ENCODE measurements around the gene ARMC7. TPM values are rescaled to one million over a fixed set of nuclear protein-coding genes. Genes with fewer than 3 reads are reported as not detected.
"Not testable (repeated sequence)": the region's sequence is repeated elsewhere in the genome, so short reads cannot be mapped to it uniquely, and the experiment has no call there.

Gene ARMC7
- total RNA-seq, 1 donor from 2014 or later, result 1.9 TPM

GRCh38 chr17:75067856-75068255, 41.9 kb upstream of the ARMC7 start:
- no peak for TF ChIP-seq EZH2 (IDR thresholded peaks at IDR 0.05)
- no peak overlapping the region for H2AFZ ChIP-seq (replicated peaks)
- Mint-ChIP-seq H3K27me3 (ENCODE audit: insufficient read depth, low read depth) (peaks cover 7% of the 10 kb centered on the region), H3K4me3 (no peak overlapping the region), H3K27ac (no peak overlapping the region), H3K4me1 (no peaks in the 10 kb centered on the region), H3K36me3 (peaks cover 13% of the 10 kb centered on the region), H3K9me3 (no peaks in the 10 kb centered on the region)
- H3K36me3 ChIP-seq, result no peaks in the 10 kb centered on the region
- H3K4me3 ChIP-seq, result no peak overlapping the region
- H3K9me3 ChIP-seq (ENCODE audit: low read depth), result no peaks in the 10 kb centered on the region
- no peaks in the 10 kb centered on the region for H3K4me1 ChIP-seq
- no peak overlapping the region for H3K27ac ChIP-seq
- H3K79me2 ChIP-seq (ENCODE audit: low read depth), result no peaks in the 10 kb centered on the region
- H3K9ac ChIP-seq, result no peak overlapping the region
- no peaks in the 10 kb centered on the region for H3K27me3 ChIP-seq
- DNase-seq (ENCODE audit: low spot score), result no peak
- no peaks in the 10 kb centered on the region for H4K20me1 ChIP-seq (ENCODE audit: low read depth)
- H3K4me2 ChIP-seq, result no peak overlapping the region
- H3F3A ChIP-seq (ENCODE audit: low read depth), result no peaks in the 10 kb centered on the region

DNA sequence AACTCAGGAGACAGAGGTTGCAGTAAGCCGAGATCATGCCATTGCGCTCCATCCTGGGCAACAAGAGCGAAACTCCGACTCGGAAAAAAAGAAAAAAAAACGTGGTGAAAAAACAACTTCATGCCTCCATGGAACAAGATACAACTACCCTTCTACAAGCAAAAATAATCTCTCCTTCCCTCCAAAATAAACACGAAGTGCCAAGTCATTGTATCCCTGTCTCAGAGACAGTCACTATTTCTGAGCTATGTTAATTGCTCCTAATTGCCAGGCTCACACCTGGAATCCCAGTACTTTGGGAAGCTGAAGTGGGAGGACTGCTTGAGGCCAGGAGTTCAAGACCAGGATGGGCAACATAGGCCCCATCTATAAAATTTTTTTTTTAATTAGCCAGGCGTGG, 41.0 kb upstream of the ARMC7 start:
- H3K4me2 ChIP-seq, result no peak overlapping the region
- no peak overlapping the region for H3K9ac ChIP-seq
- no peaks in the 10 kb centered on the region for H3K27me3 ChIP-seq
- Mint-ChIP-seq H3K36me3 (peaks cover 8% of the 10 kb centered on the region), H3K9me3 (no peaks in the 10 kb centered on the region), H3K4me1 (no peaks in the 10 kb centered on the region), H3K27me3 (ENCODE audit: insufficient read depth, low read depth) (peaks cover 7% of the 10 kb centered on the region), H3K27ac (peak overlapping the region; percentile 8), H3K4me3 (no peak overlapping the region)
- TF ChIP-seq, protein P1, sequence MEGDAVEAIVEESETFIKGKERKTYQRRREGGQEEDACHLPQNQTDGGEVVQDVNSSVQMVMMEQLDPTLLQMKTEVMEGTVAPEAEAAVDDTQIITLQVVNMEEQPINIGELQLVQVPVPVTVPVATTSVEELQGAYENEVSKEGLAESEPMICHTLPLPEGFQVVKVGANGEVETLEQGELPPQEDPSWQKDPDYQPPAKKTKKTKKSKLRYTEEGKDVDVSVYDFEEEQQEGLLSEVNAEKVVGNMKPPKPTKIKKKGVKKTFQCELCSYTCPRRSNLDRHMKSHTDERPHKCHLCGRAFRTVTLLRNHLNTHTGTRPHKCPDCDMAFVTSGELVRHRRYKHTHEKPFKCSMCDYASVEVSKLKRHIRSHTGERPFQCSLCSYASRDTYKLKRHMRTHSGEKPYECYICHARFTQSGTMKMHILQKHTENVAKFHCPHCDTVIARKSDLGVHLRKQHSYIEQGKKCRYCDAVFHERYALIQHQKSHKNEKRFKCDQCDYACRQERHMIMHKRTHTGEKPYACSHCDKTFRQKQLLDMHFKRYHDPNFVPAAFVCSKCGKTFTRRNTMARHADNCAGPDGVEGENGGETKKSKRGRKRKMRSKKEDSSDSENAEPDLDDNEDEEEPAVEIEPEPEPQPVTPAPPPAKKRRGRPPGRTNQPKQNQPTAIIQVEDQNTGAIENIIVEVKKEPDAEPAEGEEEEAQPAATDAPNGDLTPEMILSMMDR (IDR thresholded peaks at IDR 0.05), result no peak
- TF ChIP-seq EZH2 (IDR thresholded peaks at IDR 0.05) (no peak), EZH2phosphoT487 (IDR thresholded peaks at IDR 0.05) (no peak)
- no peak overlapping the region for H2AFZ ChIP-seq (replicated peaks)
- no peaks in the 10 kb centered on the region for H3K9me3 ChIP-seq (ENCODE audit: low read depth)
- no peak for DNase-seq (ENCODE audit: low spot score)
- no peaks in the 10 kb centered on the region for H3K4me1 ChIP-seq
- no peak overlapping the region for H3K4me3 ChIP-seq
- no peaks in the 10 kb centered on the region for H3K79me2 ChIP-seq (ENCODE audit: low read depth)
- H4K20me1 ChIP-seq (ENCODE audit: low read depth), result no peaks in the 10 kb centered on the region
- no peaks in the 10 kb centered on the region for H3F3A ChIP-seq (ENCODE audit: low read depth)
- no peak overlapping the region for H3K27ac ChIP-seq
- H3K36me3 ChIP-seq, result no peaks in the 10 kb centered on the region

DNA sequence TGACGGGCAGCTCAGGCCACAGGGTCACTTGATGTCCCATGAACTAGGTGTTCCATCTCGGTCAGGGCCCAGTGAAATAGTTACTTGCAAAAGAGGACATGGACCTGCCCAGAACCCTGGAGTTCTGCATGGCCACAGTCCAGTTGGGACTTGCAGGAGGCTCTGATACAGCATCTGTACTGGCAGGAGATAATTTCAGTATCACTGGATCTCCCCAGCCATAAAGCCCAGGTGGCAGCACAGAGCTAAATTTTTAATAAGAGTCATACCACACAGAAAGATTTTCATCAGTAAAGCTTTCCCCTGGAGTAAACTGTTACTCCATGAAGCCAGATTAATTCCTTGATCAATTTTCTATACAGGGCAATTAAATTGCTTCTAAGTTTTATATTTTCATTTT, 40.0 kb upstream of the ARMC7 start:
- no peak for DNase-seq (ENCODE audit: low spot score)
- peak overlapping the region; percentile 63 for H3K27ac Mint-ChIP-seq
- H3K4me1 ChIP-seq, result no peaks in the 10 kb centered on the region
- H2AFZ ChIP-seq (replicated peaks), result no peak overlapping the region
- H3K9me3 Mint-ChIP-seq, result no peaks in the 10 kb centered on the region
- H3K4me3 ChIP-seq, result no peak overlapping the region
- no peaks in the 10 kb centered on the region for H3F3A ChIP-seq (ENCODE audit: low read depth)
- H3K4me1 Mint-ChIP-seq, result no peaks in the 10 kb centered on the region
- H4K20me1 ChIP-seq (ENCODE audit: low read depth), result no peaks in the 10 kb centered on the region
- no peak for TF ChIP-seq EZH2 (IDR thresholded peaks at IDR 0.05)
- TF ChIP-seq EZH2phosphoT487 (IDR thresholded peaks at IDR 0.05), result no peak
- H3K9ac ChIP-seq, result no peak overlapping the region
- no peak overlapping the region for H3K27ac ChIP-seq
- no peaks in the 10 kb centered on the region for H3K9me3 ChIP-seq (ENCODE audit: low read depth)
- no peak overlapping the region for H3K4me3 Mint-ChIP-seq
- peaks cover 4% of the 10 kb centered on the region for H3K27me3 Mint-ChIP-seq (ENCODE audit: insufficient read depth, low read depth)
- no peaks in the 10 kb centered on the region for H3K79me2 ChIP-seq (ENCODE audit: low read depth)
- no peaks in the 10 kb centered on the region for H3K36me3 ChIP-seq
- no peaks in the 10 kb centered on the region for H3K27me3 ChIP-seq
- H3K36me3 Mint-ChIP-seq, result no peaks in the 10 kb centered on the region
- no peak overlapping the region for H3K4me2 ChIP-seq

DNA sequence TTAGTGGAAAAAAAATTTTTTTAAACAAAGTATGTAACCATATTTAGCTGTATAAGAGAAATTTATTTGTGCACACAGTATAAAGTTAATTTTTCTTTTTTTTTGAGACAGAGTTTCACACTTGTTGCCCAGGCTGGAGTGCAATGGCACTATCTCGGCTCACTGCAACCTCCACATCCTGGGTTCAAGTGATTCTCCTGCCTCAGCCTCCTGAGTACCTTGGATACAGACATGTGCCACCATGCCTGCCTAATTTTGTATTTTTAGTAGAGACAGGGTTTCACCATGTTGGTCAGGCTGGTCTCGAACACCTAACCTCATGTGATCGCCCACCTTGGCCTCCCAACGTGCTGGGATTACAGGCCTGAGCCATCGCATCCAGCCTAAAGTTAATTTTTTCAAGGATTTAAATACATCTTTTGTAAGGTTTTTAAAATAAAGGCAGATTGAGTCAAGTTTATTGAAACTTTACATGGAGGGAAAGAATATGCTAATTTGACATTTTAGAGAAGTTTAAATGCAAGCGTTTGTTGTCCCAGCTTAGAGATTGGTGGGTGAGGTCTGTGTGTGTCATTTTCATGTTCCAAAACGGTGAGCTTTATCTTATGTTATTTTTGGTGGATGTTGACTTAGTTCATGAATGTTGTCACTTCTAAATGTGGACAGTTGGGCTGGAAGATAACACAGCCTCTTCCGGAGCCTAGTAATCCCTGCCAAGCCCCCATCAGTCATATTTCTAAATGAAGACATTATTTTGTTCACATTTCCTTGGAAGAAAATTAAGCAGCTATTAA, 38.1 kb upstream of the ARMC7 start:
- H3K4me1 ChIP-seq; DNase-seq (ENCODE audit: low spot score); H3K27ac Mint-ChIP-seq; H3K27me3 ChIP-seq; H3K4me2 ChIP-seq; H3K27me3 Mint-ChIP-seq (ENCODE audit: insufficient read depth, low read depth); H3K4me1 Mint-ChIP-seq; H3K9me3 ChIP-seq (ENCODE audit: low read depth); H3K4me3 Mint-ChIP-seq; H3K79me2 ChIP-seq (ENCODE audit: low read depth); H3K36me3 ChIP-seq; H3K4me3 ChIP-seq; H4K20me1 ChIP-seq (ENCODE audit: low read depth); H2AFZ ChIP-seq (replicated peaks); H3K27ac ChIP-seq; H3F3A ChIP-seq (ENCODE audit: low read depth); H3K9ac ChIP-seq; H3K36me3 Mint-ChIP-seq; H3K9me3 Mint-ChIP-seq: not testable (repeated sequence)

GRCh38 chr17:75072909-75073308, 36.9 kb upstream of the ARMC7 start:
- not testable (repeated sequence) for H3K4me1 ChIP-seq; H3K27me3 Mint-ChIP-seq (ENCODE audit: insufficient read depth, low read depth); H3K36me3 Mint-ChIP-seq; H2AFZ ChIP-seq (replicated peaks); H3K4me1 Mint-ChIP-seq; H3K9me3 ChIP-seq (ENCODE audit: low read depth); H3K9me3 Mint-ChIP-seq; H3K4me2 ChIP-seq; H3K27ac Mint-ChIP-seq; H3K9ac ChIP-seq; H3K36me3 ChIP-seq; H3K4me3 ChIP-seq; H3F3A ChIP-seq (ENCODE audit: low read depth); H3K4me3 Mint-ChIP-seq; DNase-seq (ENCODE audit: low spot score); H3K27ac ChIP-seq; H3K79me2 ChIP-seq (ENCODE audit: low read depth); H4K20me1 ChIP-seq (ENCODE audit: low read depth); H3K27me3 ChIP-seq

All from neural progenitor cell (in vitro differentiated cells).